Stimulated activated CD8-positive, alpha-beta memory T cell treated with anti-CD3 and anti-CD28 coated beads, Interleukin-7, amount 100 ng/mL, for 1 hour (primary cell): ENCODE measurements around the gene GUF1.

Experiments used
- DNase-seq, 2 donors: peaks; one replicate each; pipeline ENCODE4 v3.0.0-alpha.2; 2020; ENCODE audit warnings: low read depth in 2 of 2

GUF1 gene

DNA sequence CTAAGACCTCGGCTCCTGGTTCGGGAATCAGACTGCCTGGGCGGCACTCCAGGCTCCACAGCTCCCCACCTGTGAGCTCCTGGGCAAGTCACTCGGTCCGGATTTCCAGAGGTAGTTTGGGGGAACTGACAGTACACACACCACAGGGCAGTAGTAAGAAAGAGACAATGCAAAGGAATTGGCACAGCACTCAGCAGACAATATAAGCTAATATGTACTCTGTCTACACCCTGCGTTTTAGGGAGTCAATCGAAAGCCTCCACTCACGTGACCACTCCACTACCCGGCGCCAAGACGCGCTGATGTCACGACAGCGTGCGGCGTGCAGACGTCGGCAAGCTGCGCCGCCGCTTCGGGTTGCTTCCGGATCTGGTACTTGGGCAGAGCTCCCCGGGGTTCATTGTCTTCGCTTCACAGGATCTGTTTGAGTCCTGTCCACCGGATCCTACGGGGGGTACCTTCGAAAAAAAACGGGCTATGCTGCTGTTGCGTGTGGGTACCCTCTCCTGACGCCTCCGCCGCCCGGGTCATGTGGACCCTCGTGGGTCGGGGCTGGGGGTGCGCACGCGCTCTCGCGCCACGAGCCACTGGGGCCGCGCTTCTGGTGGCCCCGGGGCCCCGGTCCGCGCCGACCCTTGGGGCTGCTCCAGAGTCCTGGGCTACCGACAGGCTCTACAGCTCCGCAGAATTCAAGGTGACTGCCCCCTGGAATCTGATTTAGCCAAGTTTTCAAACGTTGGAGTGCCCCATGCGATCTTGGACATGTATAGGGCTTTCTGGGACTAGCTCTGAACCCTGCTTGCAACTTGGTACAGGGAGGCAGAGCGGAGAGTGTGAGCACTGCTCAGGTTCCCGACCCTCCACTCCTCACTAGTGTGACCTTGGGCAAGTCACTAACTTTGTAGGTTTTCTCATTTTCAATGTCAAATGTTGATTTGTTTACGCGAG lies at the start of gene GUF1:
Gene GUF1 (plus strand): TSS at position 327 of the 948 bp plus-strand sequence. CDS start 203 bp downstream, at position 530.
- DNase-seq: peak; percentile 71 to 80

DNA sequence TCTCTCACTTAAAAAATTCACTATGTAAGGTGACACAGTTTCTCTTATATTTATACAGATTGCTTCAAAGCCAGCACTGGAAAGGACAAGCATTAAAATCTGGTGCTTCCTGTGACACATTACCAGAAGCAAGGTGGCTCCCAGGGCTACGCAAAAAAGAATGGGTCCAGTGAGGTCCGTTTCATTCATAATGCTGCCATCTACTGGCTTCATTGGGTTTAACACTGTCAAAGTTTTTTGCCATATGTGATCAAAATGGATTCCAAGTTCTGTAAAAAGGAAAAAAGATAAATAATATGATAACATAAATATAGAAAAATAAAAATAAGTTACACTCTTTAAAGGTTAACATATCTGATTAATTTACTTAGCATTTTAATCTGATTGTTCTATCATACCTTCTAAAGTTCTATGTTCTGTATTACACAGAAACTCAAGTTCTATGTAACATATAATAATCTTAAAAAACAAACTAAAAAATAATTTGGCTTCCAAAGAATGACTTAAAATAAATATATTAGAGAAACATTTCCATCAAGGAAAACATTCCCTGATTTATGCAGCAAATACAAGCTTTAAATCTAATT lies 48.8 kb upstream of the GUF1 start:
- peak; percentile 1 to 6 for DNase-seq

GRCh38 chr4:44632089-44632488 lies 46.1 kb upstream of the GUF1 start:
- DNase-seq: no peak

DNA sequence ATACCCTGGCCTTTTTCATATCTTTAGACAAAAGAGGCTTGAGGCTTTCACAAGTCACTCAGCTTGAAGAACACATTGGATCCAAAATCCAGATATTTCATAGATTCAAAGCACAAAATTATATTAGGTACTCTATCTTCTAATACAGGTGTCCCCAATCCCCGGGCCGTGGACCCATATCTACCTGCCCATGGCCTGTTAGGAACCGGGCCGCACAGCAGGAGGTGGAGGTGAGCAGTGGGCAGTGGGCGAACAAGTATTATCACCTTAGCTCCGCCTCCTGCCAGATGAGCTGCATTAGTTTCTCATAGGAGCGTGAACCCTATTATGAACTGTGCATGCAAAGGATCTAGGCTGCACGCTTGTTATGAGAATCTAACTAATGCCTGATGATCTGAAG lies 45.5 kb upstream of the GUF1 start:
- no peak for DNase-seq

DNA sequence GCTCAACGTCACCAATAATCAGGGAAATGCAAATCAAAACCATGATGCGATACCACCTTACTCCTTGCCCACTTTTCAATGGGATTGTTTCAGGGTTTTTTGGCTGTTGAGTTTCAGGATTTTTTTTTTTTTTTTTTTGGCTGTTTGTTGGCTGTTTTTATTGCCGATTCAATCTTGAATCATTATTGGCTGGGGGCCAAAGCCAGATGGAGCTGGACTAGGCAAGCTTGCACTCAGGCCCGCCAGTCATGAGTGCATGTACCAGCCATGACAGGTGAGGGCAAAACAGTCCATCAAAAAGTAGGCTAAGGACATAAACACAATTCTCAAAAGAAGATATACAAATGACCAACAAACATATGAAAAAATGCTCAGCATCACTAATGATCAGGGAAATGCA lies 40.1 kb upstream of the GUF1 start:
- no peak for DNase-seq

DNA sequence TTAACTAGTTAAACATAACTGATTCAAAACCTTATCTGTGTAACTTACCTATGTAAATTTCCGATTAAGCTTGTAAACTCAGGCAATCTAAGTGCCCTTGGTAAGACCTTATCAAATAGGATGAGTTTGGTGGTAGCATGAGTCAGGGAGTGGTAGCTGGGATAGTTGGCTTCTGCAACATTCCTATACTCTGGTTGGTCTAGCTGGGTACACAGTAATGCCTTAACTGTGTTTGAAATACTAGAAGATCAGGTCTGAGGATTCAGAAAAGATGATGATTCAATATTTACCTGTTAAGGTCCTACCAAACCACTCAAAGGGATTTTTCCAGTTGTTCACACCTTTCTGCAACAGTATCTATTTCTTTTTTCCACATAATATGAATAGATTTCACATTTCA lies 32.1 kb upstream of the GUF1 start:
- no peak for DNase-seq

GRCh38 chr4:44651425-44651824 lies 26.8 kb upstream of the GUF1 start, which contains the start of gene YIPF7:
Gene YIPF7, minus strand, starts transcription at chr4:44651625. Its CDS starts 1,525 bp downstream, at chr4:44650100.
- DNase-seq: no peak

DNA sequence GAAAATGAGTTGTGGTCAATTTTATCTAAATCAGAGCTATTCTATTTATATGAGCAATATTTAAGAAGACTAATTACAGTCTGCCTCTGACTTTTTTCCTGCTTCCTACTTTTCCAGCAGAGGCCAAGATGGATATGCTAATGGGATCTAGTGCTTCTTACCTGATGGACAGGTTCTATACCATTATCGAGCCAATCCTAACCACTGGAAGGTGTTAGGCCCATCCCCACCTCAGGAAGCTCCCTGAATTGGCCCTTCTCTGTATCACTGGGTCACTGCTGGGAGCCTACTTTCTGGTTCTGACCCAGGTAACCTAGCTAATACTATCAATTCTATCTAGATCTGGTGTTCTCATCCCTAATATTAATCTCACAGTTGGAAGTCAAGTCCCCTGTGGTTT lies 26.2 kb upstream of the GUF1 start:
- no peak for DNase-seq

DNA sequence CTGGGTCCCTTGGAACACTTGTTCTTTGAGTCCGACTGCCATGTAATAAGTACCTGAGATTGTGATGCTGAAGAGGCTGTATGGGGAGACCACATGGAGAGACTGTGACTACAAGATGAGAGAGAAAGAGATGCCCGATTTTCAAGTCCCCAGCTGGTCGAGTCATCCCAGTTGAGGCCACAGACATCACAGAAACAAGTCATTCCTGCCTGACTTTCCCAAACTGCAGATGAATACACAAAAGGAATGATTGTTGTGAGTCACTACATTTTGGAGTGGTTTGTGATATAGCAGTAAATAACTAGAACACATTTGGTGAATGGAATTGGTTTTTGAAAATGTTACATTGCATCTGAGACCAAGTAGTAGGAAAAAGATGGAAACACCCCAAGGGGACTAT lies 17.8 kb upstream of the GUF1 start:
- no peak for DNase-seq

DNA sequence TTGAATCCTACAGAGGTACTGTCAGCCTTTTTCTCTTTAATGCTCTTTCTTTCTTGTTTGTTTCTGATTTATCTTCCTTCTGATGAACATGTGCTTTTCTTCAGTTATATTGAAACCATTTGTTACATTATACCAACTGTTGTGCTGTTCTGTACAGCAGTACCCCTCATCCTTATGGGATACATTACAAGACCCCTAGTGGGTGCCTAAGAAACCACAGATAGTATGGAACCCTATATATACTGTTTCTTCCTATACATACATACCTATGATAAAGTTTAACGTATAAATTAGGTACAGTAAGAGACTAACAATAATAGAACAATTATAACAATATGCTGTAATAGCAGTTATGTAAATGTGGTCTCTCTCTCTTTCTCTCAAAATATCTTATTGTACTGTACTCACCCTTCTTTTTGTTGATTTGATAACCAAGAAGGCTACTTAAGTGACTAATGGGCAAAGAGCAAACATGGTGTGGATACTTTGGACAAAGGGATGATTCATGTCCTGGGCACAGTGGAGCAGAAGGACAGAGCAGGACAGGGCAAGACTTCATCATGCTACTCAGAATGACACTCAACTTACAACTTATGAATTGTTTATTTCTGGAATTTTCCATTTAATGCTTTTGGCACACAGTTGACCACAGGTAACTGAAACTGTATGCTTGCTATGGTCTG lies 16.1 kb upstream of the GUF1 start:
- DNase-seq: no peak

GRCh38 chr4:44662623-44663005 lies 15.6 kb upstream of the GUF1 start:
- DNase-seq: no peak

- DNase-seq: no peak
These were observed 14.5 kb upstream of the GUF1 start for GRCh38 chr4:44663539-44664263.

DNA sequence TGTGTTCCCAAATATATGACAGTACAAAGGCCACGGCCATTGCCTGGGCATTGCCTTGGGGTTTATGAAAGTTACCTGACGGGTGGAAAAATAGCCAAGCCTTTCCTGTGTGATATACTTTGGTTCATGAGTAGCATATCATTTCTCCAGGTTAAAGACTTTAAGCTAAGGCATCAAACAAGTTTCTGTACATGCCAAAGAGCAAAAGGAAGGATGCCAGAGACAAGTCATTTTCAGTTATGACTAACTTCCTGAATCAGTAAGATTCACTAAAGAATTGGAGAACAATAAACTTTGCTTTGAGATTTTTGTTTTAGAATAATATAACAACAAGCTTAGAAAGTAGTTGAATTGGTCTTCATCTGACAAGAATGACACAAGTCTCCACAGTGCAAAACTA lies 9.7 kb upstream of the GUF1 start:
- DNase-seq: no peak

DNA sequence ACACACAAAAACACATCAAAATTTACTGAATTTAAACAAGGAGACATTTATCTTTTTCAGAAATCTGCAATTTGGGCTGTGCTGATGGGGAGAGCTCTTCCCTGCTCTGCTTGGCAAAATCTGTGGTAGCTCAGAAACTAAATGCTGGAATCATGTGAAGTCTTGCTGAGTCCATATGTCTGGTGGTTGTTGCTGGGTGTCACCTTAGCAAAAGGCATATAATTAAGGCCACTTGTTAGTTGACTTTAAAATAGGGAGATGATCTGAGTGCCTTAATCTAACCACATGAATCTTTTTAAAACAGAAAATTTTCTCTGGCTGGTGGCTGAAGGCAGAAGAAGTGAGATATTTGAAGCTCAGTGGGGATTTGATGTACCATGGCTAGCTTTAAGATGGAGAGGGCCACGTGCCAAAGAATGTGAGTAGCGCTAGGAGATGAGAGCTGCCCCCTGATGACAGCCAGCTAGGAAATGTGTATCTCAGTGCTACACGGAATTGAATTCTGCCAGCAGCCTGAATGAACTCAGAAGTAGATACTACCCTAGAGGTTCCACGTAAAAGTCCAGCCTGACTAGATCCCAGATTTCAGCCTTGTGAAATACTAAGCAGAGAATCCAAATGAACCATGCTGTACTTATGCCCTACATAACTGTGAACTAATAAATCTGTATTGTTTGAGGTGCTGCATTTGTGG lies 7.6 kb upstream of the GUF1 start:
- no peak for DNase-seq

- no peak for DNase-seq
These were observed 6.6 kb upstream of the GUF1 start for GRCh38 chr4:44671636-44672035.

DNA sequence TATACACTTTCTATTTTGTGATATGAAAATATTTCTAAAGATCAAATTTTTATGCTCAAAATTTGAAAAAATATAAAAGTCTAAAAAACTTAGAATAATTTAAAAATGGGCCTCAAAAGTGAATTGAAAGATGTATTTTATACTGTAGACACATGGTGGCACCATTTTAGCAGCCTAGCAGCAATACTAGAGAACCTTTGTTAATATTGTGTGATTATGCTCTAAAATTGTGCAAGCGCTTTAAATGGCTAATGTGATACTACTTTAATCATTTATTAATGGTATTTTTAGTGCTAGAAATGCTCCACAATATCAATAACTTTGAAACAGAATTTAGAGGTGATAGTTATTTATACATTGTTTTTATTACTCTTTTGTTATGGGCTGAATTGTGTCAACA lies 3.7 kb upstream of the GUF1 start:
- DNase-seq: no peak

DNA sequence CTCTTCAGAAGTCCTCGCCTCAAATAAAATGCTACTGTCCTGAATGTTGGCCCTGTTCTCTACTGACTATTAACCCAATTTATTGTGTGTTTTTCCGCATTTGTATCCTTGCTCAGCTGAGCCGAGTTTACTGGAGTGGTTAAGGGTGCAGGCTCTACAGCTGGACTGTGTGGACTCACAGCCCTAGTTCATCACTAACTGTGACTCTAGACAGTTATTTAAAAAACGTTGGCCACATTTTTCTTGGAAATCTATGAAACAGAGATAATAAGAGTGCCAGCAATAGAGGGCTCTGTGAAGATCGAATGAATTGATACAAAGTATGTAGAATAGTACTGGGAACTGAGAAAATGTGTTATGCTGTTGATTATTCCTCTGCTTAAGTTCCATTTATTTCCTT lies 2.9 kb upstream of the GUF1 start:
- DNase-seq: no peak

GRCh38 chr4:44679060-44679459 lies 840 bp downstream of the GUF1 start:
- DNase-seq: no peak

GRCh38 chr4:44684648-44685047 lies 6.4 kb downstream of the GUF1 start:
- no peak for DNase-seq

- DNase-seq: no peak
These were observed 22.2 kb downstream of the GUF1 start for GRCh38 chr4:44700427-44700826.

DNA sequence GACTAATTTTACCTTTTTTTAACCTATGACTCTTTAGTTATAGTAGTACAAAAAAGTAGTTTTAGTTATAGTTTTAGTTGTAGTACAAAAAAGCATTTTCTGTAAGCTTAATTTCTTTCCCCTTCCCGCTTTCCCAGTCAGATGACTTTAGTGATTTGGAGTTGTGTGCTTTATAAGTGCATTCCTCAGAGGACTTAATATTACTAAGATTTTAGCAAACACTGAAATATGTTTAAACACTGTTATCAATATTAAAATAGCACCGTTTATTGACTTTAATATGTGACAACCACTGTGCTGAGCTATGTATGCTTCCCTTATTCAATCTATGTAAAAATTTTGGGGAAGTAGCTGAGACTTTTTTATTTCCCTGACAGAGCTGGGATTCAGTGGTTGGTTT lies 22.8 kb downstream of the GUF1 start:
- DNase-seq: no peak
